Sigmoid colon (tissue), 4 donors: Measurements from ENCODE around the gene SPACA6.

ENCODE experiments used
- CTCF ChIP-seq, 4 experiments: fragments of 450-650 bp in 3 of 4; fragments of 200-600 bp in 1 of 4; IDR thresholded peaks; one replicate each; pipeline ENCODE4 v1.5.1; 2016 to 2019; ENCODE audit warnings: antibody characterized with exemption in 4 of 4, mild to moderate bottlenecking in 3 of 4, moderate library complexity in 2 of 4
- EP300 ChIP-seq, 4 donors: sonication (generic); formaldehyde crosslinking; IDR thresholded peaks; one replicate each; pipeline ENCODE4 v1.6.1; 2017; ENCODE audit warnings: antibody characterized with exemption in 4 of 4
- POLR2A ChIP-seq, 2 donors: fragments of 450-650 bp; IDR thresholded peaks; one replicate each; pipeline ENCODE4 v1.6.1; 2016; ENCODE audit warnings: antibody characterized with exemption in 2 of 2, mild to moderate bottlenecking in 2 of 2, moderate library complexity in 2 of 2
- POLR2AphosphoS5 ChIP-seq, 4 donors: sonication (generic); formaldehyde crosslinking; IDR thresholded peaks; one replicate each; pipeline ENCODE4 v1.6.1; 2017; ENCODE audit warnings: antibody characterized with exemption in 4 of 4

- no peak for TF ChIP-seq CTCF (IDR thresholded peaks at IDR 0.05)
- TF ChIP-seq POLR2A (IDR thresholded peaks at IDR 0.05): no peak
- TF ChIP-seq POLR2AphosphoS5 (IDR thresholded peaks at IDR 0.05): no peak
- TF ChIP-seq EP300 (IDR thresholded peaks at IDR 0.05): no peak
Measured at GRCh38 chr19:51699170-51699569, 6.0 kb downstream of the SPACA6 start.
